Measurements from ENCODE around the gene KRTAP5-5.

Gene KRTAP5-5

DNA sequence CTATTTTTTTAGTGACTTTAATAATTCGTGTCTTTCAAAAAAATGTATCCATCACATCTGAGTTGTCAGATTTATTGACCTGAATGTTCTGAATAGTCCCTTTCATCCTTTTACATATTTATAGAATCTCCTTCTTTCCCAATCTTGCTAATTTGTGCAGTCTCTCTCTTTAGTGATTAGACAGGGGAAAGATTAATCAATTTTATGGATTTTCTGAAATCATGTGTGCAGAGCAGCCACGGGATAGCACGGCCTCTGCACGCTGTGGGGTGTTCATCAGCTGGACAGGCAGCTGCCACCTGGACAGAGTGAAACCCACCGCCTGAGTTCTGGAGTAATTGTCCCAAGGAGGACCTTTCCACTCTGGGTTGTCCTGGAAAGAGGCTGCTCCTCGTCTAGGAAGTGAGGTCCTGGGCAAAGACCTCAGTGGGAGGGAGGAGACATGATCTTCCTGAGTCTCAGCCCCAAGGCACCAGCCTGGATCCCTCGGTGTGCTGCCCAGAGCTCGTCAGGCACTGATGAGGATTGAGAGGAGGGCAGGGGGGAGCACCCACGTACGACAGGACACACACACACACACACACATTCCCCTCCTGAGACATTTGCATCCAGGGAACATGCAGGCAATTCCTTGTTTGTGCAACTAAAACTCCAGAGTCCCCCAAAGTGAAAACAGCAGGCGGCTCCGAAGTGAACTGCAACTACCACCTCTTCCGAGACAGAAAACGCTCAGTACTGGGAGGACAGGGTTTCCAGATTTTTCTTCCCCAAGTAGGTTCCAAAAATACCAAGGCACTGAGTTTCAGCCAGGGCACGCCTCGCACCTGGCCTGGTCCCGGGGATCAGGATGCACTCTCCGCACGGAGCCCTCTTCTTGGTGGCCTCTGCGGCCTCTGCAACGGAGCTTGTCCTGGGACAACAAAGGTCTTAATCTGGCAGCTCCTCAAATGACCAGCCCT is 44.9 kb downstream of the KRTAP5-5 start:
- DNase-seq (ENCODE audit: low read depth, low spot score): no peak

DNA sequence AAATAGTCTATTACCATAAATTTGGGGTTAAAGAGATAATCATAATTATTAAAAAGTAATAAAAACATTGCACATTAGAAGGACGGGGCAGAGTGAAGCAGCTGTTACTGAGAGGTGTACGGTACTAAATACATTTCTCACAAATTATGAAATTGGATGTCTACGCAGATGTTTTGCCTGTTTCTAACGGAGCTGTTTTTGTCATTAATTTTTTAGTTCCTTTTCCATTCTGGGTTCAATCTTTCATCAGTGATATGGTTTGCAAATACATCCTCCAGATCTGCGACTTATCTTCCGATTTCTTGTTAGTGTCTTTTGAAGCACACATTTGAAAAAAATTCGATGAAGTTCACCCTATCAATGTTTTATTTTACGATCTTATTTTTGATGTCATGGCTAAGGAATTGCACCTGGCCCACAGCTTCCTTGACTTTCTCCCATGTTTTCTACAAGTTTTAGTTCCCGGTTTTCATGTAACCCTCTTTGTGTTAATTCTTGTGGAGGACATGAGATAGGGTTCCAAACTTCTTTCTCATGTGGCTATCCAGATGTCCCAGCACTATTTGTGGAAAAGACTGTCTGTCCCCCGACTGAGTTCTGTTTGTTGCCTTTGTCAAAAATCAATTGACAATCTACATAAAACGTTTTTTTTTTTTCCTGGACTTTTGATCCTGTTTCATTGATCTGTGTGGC is 46.1 kb downstream of the KRTAP5-5 start:
- DNase-seq (ENCODE audit: low read depth, low spot score): no peak

DNA sequence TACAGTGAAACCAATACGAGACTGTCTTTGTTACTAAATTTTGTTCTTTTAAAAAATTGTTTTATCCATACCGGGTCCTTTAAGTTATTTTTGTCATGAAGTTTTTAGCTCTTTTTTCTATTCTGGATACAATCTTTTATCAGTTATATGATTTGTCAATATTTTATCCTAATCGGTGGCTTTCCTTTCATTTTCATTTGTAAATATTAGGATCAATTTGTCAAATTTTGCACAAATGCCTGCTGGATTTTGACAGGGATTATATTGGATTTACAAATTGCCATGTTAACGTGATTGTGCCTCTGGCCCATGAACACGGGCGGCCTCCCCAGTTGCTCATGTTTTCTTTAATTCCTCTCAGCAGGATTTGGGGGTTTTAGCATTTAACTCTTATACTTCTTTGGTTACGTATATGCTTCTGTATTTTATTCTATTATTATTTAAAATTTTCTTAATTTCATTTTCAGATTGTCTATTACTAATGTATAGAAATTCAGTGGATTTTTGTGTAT is 46.7 kb downstream of the KRTAP5-5 start:
- no peak for DNase-seq (ENCODE audit: low read depth, low spot score)

DNA sequence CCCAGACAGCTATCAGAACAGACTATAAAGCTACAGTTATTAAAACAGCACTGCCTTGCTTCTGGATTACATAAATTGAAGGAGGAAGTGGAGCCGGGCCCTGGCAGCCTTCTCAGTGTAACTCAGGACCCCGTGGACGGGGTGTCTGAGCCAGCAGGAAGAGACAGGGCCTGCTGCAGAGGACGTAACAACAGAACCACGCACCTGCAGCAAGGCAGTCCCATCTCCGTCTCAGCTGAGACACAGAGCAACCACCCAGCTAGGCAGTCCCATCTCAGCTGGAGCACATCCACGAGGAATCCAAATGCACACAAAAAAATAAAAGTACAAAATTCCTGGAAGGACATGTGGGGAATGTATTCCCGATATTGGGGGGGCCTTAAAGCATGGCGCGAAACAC is 50.3 kb downstream of the KRTAP5-5 start:
- no peak for DNase-seq (ENCODE audit: low read depth, low spot score)

Data from activated CD4-positive, CD25-positive, alpha-beta regulatory T cell treated with anti-CD3 and anti-CD28 coated beads, Interleukin-2, amount 50 U/mL, for 16 hours (primary cell).